GM13976 (cell line): ENCODE data around the gene SUCLG2.

Experiments used
- DNase-seq: peaks from one replicate; pipeline ENCODE4 v3.0.0; 2012; ENCODE audit warnings: low spot score
- CTCF ChIP-seq: IDR thresholded peaks from 2 replicates; pipeline ENCODE4 v1.5.1; 2012; ENCODE audit warnings: borderline replicate concordance, mild to moderate bottlenecking; ENCODE audit not compliant: insufficient read depth; ENCODE audit errors: extremely low read depth, missing control alignments, control extremely low read depth
- in situ Hi-C: fragments of 300-500 bp; cut with MboI; formaldehyde crosslinking; loops from one replicate; pipeline ENCODE4 v1.12.0; 2022; ENCODE audit warnings: low sequenced_read_pairs, mixed read lengths, inconsistent platforms; ENCODE audit not compliant: unreplicated experiment

The SUCLG2 gene

GRCh38 chr3:67357610-67358458 lies 296.6 kb downstream of the SUCLG2 start:
- peak; percentile 37 for TF ChIP-seq CTCF
- in situ Hi-C loops = loop anchor here (25.0 kb wide), 2 partner anchors 371 to 1529 kb away; partner anchors contain the start of gene KBTBD8
- peak; percentile 20 for DNase-seq

DNA sequence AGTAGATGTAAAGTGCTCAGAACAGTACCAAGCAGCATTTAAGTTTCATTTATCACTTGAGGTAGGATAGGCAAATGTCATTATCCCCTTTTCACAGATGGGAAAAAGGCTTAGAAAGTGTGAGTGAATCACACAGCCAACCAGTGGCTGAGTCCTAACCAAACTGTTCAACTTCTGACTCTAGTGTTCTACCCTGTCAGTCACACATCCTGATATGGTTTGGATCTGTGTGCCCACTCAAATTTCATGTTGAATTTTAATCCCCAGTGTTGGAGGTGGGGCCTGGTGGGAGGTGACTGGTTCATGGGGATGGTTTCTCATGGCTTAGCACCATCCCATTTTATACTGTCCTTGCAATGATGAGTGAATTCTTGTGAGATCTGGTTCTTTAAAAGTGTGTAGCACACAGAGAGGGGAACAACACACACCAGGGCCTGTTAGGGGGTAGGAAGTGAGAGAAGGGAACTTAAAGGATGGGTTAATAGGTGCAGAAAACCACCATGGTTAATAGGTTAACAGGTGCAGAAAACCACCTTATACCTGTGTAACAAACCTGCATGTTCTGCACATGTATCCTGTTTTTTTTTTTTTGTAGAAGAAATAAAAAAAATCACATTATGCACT lies 304.7 kb downstream of the SUCLG2 start:
- no peak for TF ChIP-seq CTCF
- in situ Hi-C loops = loop anchor here (25.0 kb wide), 2 partner anchors 362 to 1538 kb away; partner anchors contain the start of gene KBTBD8
- DNase-seq = peak; percentile 29

GRCh38 chr3:67346081-67346480 lies 308.3 kb downstream of the SUCLG2 start:
- TF ChIP-seq CTCF = no peak
- in situ Hi-C loops = no loop called here
- DNase-seq = no peak

- in situ Hi-C loops = no loop called here
- no peak for TF ChIP-seq CTCF
These were observed 318.6 kb downstream of the SUCLG2 start for GRCh38 chr3:67335813-67336212.

GRCh38 chr3:67334588-67334987 lies 319.8 kb downstream of the SUCLG2 start:
- no peak for DNase-seq
- TF ChIP-seq CTCF = no peak
- in situ Hi-C loops = no loop called here

More at GRCh38 chr3:67335813-67336212, 318.6 kb downstream of the SUCLG2 start:
- DNase-seq = no peak

DNA sequence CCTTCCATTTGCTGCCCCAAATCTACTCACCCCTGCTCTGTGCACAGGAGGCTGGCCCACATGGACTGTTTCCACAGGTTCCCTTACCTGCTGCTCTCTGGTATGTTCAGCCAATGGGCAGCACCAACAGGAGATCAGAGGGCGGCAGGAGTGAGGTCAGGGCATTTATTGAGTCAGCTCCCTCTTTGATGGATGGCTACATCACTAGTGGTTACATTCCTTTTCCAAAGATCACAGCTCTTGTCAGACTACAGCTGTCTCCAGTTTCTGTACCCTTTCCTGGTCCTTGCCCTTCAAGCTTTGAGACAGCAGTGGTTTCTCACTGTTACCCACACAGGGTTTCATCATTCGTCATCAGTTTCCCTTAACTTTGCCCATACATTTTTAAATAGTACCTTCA lies 325.1 kb downstream of the SUCLG2 start:
- no peak for DNase-seq

More for the DNA sequence above, 325.1 kb downstream of the SUCLG2 start:
- TF ChIP-seq CTCF = no peak
- in situ Hi-C loops = no loop called here
